Esophagus squamous epithelium (tissue), 5 donors: ENCODE measurements around the gene MTCH1. TPM values are rescaled to one million over a fixed set of nuclear protein-coding genes. Genes with fewer than 3 reads are reported as not detected.

Experiments
- DNase-seq: peaks from one replicate; lab custom pipeline; 2025; lab: John Stamatoyannopoulos, UW
- H3K27ac ChIP-seq, 4 donors: fragments of 200-600 bp; sonication (generic); one replicate each; pipeline ENCODE4 v1.5.1; 2016 to 2019; ENCODE audit warnings: mild to moderate bottlenecking in 1 of 4
- H3K27me3 ChIP-seq, 4 donors: fragments of 200-600 bp; sonication (generic); 1 replicate in 3 of 4; 2 replicates in 1 of 4; pipeline versions ENCODE4 v1.5.1 to v1.6.0; 2017 to 2021; ENCODE audit warnings: antibody characterized with exemption in 1 of 4
- H3K36me3 ChIP-seq, 3 donors: fragments of 200-600 bp; sonication (generic); one replicate each; pipeline ENCODE4 v1.5.1; 2016 to 2019
- H3K4me1 ChIP-seq, 3 donors: fragments of 200-600 bp; sonication (generic); one replicate each; pipeline ENCODE4 v1.5.1; 2017 to 2019
- H3K4me3 ChIP-seq, 4 donors: fragments of 200-600 bp; sonication (generic); 1 replicate in 3 of 4; 2 replicates in 1 of 4; pipeline ENCODE4 v1.5.1; 2016 to 2019; ENCODE audit warnings: mild to moderate bottlenecking in 2 of 4, moderate library complexity in 1 of 4
- H3K9me3 ChIP-seq, 3 donors: fragments of 200-600 bp; sonication (generic); one replicate each; pipeline ENCODE4 v1.5.1; 2016 to 2019
- CTCF ChIP-seq, 6 experiments: fragments of 450-650 bp in 4 of 6; fragments of 200-600 bp in 2 of 6; sonication (generic) in 2 of 6; IDR thresholded peaks; one replicate each; pipeline ENCODE4 v1.5.1; 2016 to 2019; ENCODE audit warnings: antibody characterized with exemption in 6 of 6, mild to moderate bottlenecking in 4 of 6, moderate library complexity in 4 of 6
- POLR2A ChIP-seq, 4 donors: fragments of 450-650 bp; IDR thresholded peaks; one replicate each; pipeline ENCODE4 v1.6.1; 2017; ENCODE audit warnings: antibody characterized with exemption in 4 of 4, mild to moderate bottlenecking in 4 of 4, moderate library complexity in 3 of 4
- WGBS, 2 donors: methylation state at CpG; one replicate each; pipeline ENCODE4 v1.1.5; 2018; 5-methylcytosine and 5-hydroxymethylcytosine counted together
- intact Hi-C: fragments of 100-400 bp; cut with DNase I; formaldehyde crosslinking; loops from one replicate; pipeline ENCODE4 v1.15.0; 2022
- total RNA-seq, 4 donors: library from RNA; depleted of rRNA; stranded (reverse); fragments of >200 nt; gene quantifications; one replicate each; pipeline ENCODE4 v1.1.0, GENCODE V29; 2016
- donor health status: DM: yes; HTN: yes; CAD: no.

The MTCH1 gene
- total RNA-seq, 4 donors from 2014 or later = 101 to 153 (median 111) TPM

GRCh38 chr6:36927691-36928546 lies 58.1 kb downstream of the MTCH1 start:
- Histone ChIP-seq H3K36me3 (peaks cover 0 to 39% (median 6%) of the 10 kb centered on the region in 3 donors), H3K27ac (no peak overlapping the region), H3K9me3 (no peaks in the 10 kb centered on the region), H3K4me1 (peaks cover 0 to 28% (median 0%) of the 10 kb centered on the region in 3 donors), H3K27me3 (no peaks in the 10 kb centered on the region), H3K4me3 (no peak overlapping the region)
- intact Hi-C loops = no loop called here
- TF ChIP-seq POLR2A (IDR thresholded peaks at IDR 0.05) = no peak
- no peak for TF ChIP-seq CTCF (IDR thresholded peaks at IDR 0.05)
- WGBS, 2 donors = 55 to 79% methylated on average over 12 to 13 of the region's 13 CpGs
- DNase-seq = no peak

- TF ChIP-seq CTCF (IDR thresholded peaks at IDR 0.05) = no peak
- TF ChIP-seq POLR2A (IDR thresholded peaks at IDR 0.05) = no peak
- intact Hi-C loops = no loop called here
- Histone ChIP-seq H3K9me3 (no peaks in the 10 kb centered on the region), H3K27me3 (no peaks in the 10 kb centered on the region), H3K27ac (no peak overlapping the region), H3K4me3 (no peak overlapping the region), H3K36me3 (peaks cover 0 to 49% (median 6%) of the 10 kb centered on the region in 3 donors), H3K4me1 (peaks cover 0 to 28% (median 0%) of the 10 kb centered on the region in 3 donors)
- 75 to 80% methylated on average over 10 of the region's 10 CpGs for WGBS, 2 donors
- DNase-seq = no peak
Observed at GRCh38 chr6:36926708-36927513, 59.1 kb downstream of the MTCH1 start.

- no peak overlapping the region for H3K4me3 ChIP-seq
- intact Hi-C loops = no loop called here
- DNase-seq = no peak
- WGBS, 2 donors = 87 to 97% methylated on average over 2 to 4 of the region's 4 CpGs
- no peak for TF ChIP-seq POLR2A (IDR thresholded peaks at IDR 0.05)
- no peak for TF ChIP-seq CTCF (IDR thresholded peaks at IDR 0.05)
- H3K36me3 ChIP-seq = peaks cover 0 to 60% (median 6%) of the 10 kb centered on the region in 3 donors
- no peaks in the 10 kb centered on the region for H3K9me3 ChIP-seq
- no peaks in the 10 kb centered on the region for H3K27me3 ChIP-seq
- no peak overlapping the region for H3K27ac ChIP-seq
- peaks cover 0 to 28% (median 0%) of the 10 kb centered on the region in 3 donors for H3K4me1 ChIP-seq
Observed at GRCh38 chr6:36925809-36926208, 60.2 kb downstream of the MTCH1 start.

- 71 to 85% methylated on average over 5 of the region's 5 CpGs for WGBS, 2 donors
- Histone ChIP-seq H3K4me1 (peaks cover 0 to 24% (median 0%) of the 10 kb centered on the region in 3 donors), H3K27me3 (no peaks in the 10 kb centered on the region), H3K9me3 (no peaks in the 10 kb centered on the region), H3K27ac (no peak overlapping the region), H3K4me3 (no peak overlapping the region), H3K36me3 (peaks cover 0 to 70% (median 6%) of the 10 kb centered on the region in 3 donors)
- DNase-seq = no peak
- intact Hi-C loops = no loop called here
- TF ChIP-seq POLR2A (IDR thresholded peaks at IDR 0.05) = no peak
- TF ChIP-seq CTCF (IDR thresholded peaks at IDR 0.05) = no peak
Observed at GRCh38 chr6:36924778-36925374, 61.1 kb downstream of the MTCH1 start.
